ENCODE data around the gene BRIP1.
"Not testable (repeated sequence)": the region's sequence is repeated elsewhere in the genome, so short reads cannot be mapped to it uniquely, and the experiment has no call there.

BRIP1 gene

GRCh38 chr17:61863801-61864126, 436 bp upstream of the BRIP1 start:
- no peak for DNase-seq (ENCODE audit: low read depth in 2 of 2)

GRCh38 chr17:61862105-61862574, 1.2 kb downstream of the BRIP1 start:
- DNase-seq (ENCODE audit: low read depth in 2 of 2) = no peak

DNA sequence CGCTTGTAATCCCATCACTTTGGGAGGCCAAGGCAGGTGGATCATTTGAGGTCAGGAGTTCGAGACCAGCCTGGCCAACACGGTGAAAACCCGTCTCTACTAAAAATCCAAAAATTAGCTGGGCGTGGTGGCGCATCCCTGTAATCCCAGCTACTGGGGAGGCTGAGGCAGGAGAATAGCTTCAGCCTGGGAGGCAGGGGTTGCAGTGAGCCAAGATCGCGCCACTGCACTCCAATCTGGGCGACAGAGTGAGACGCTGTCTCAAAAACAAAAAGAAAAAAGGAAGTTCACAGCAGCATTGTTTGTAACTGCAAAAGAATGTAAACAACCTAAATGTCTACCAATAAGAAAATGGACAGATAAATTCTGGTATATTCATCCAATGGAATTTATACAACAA, 2.9 kb downstream of the BRIP1 start:
- DNase-seq (ENCODE audit: low read depth in 2 of 2) = not testable (repeated sequence)

DNA sequence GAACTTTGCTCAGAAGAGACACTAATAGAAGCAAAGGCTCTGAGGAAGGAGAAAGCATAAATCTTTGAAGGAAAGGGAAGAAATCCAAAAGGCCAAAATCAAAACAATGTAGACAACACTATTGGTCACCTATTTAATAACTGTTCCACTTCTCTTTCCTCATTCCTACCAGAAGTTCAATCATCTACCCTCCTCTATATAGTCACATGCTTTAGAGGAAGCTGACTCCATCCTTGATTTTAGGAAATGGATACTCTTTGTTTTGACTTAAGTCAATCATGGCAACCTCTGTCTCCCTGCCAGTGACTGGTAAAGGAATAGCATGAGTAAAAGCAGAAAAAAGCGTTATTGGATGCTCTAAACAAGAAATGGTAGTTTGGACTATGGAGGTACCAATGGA, 7.3 kb downstream of the BRIP1 start:
- DNase-seq (ENCODE audit: low read depth in 2 of 2) = no peak

GRCh38 chr17:61852857-61853256, 10.5 kb downstream of the BRIP1 start:
- DNase-seq (ENCODE audit: low read depth in 2 of 2) = no peak

DNA sequence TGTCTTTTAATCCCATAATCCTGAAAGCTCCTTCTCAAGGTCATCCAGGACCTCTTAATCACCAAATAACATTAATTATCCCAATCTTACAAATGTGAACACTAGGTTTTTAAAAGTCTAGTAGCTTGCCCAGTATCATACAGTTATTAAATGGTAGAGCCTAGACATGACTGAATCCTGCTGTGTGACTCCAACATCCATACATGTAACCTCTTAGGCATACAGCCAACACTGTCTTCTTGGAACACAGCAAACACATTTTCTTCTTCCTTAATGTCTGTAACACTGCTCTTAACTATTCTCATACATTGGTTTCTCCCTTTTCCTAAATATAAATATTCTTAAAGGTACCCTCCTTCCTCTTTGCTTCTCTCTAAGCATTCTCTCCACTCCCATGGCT, 13.7 kb downstream of the BRIP1 start:
- no peak for DNase-seq (ENCODE audit: low read depth in 2 of 2)

DNA sequence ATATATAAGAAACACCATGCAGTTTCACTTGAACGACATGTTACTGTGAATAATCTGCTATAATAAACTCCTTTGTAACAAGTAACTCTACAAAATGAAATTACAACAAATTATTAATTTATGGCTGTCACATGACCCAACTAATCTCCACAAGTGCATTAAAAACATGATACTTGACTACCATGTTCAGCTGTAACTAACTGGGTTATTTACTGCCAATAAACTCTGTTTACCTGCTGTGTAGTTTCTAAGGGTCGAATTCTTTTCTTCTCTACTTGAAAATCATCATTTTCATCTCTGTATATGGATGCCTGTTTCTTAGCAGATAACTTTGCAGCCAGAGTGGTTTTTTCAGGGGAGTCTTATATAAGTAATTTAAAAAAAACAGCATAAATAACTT, 14.4 kb downstream of the BRIP1 start:
- no peak for DNase-seq (ENCODE audit: low read depth in 2 of 2)

DNA sequence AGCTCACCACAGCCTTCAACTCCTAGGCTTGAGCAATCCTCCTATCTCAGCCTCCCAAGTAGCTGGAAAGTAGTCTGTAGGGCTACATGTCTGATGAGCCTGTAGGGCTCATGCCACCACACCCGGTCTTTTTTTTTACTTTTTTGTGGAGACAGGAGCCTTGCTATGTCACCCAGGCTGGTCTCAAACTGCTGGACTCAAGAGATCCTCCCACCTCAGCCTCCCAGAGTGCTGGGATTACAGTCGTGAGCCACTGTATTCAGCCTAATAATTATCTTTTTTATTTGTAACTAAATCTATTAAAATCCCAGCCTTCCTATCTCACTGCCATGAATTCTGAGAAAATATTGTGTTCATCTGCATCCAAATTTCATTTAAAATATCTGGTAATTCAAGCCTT, 15.1 kb downstream of the BRIP1 start:
- DNase-seq (ENCODE audit: low read depth in 2 of 2) = no peak

GRCh38 chr17:61847659-61848058, 15.7 kb downstream of the BRIP1 start:
- DNase-seq (ENCODE audit: low read depth in 2 of 2) = no peak

- DNase-seq (ENCODE audit: low read depth in 2 of 2) = no peak
These were observed 16.5 kb downstream of the BRIP1 start for GRCh38 chr17:61846761-61847375.

DNA sequence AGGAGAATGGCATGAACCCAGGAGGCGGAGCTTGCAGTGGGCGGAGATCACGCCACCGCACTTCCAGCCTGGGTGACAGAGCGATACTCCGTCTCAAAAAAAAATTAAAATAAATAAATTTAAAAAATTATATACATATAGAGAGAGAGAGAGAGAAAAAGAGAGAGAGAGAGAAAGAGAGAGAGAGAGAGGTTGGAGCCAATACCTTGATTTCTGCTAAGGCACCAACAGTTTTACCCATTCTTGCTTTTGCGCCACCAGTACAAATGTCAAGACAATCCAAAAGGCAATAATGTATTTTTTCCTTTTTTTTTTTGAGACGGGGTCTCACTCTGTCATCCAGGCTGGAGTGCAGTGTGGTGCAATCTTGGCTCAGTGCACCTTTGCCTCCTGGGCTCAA, 17.2 kb downstream of the BRIP1 start:
- no peak for DNase-seq (ENCODE audit: low read depth in 2 of 2)

- DNase-seq (ENCODE audit: low read depth in 2 of 2) = no peak
These were observed 19.9 kb downstream of the BRIP1 start for GRCh38 chr17:61843435-61843834.

GRCh38 chr17:61842899-61843298, 20.4 kb downstream of the BRIP1 start:
- no peak for DNase-seq (ENCODE audit: low read depth in 2 of 2)

- DNase-seq (ENCODE audit: low read depth in 2 of 2) = no peak
These were observed 24.0 kb downstream of the BRIP1 start for GRCh38 chr17:61839300-61839786.

GRCh38 chr17:61837175-61838051, 25.9 kb downstream of the BRIP1 start:
- DNase-seq (ENCODE audit: low read depth in 2 of 2) = peak; percentile 11 to 14

GRCh38 chr17:61836266-61837174, 26.8 kb downstream of the BRIP1 start:
- no peak for DNase-seq (ENCODE audit: low read depth in 2 of 2)

DNA sequence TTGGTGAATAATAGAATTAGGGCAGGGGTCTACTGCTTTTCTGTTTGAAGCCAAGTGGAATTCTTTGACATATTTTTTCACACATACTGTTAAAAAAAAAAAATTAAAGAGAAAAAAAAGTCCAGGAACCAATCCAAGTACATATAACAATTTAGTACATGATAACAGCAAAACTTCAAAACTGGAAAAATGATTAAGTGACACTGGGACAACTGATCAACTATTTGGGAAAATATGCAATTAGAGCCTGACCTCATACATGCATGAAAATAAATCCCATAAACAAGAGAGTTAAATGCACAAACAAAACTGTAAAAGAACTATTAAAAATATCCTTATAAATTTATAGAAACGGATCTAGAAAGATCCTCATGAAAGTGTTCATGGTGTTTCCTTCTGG, 27.7 kb downstream of the BRIP1 start:
- no peak for DNase-seq (ENCODE audit: low read depth in 2 of 2)

DNA sequence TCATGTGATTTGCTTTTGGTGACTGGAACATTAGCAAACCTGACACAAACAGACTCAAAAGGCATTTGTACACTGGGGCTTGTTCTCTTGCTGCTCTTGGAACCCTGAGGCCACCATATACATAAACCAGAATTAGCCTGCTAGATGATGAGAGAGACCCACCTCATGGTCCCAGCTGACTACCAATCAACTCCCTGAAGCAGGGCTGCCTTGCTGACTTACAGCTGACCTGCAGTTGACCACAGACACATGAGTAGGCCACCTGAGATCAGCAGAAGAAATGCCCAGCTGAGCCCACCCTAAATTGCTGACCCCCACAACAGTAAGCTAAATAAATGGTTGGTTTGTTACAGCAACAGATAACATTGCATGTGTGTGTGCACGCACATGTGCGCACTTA, 28.7 kb downstream of the BRIP1 start:
- no peak for DNase-seq (ENCODE audit: low read depth in 2 of 2)

- DNase-seq (ENCODE audit: low read depth in 2 of 2) = no peak
These were observed 29.7 kb downstream of the BRIP1 start for GRCh38 chr17:61833536-61834193.

DNA sequence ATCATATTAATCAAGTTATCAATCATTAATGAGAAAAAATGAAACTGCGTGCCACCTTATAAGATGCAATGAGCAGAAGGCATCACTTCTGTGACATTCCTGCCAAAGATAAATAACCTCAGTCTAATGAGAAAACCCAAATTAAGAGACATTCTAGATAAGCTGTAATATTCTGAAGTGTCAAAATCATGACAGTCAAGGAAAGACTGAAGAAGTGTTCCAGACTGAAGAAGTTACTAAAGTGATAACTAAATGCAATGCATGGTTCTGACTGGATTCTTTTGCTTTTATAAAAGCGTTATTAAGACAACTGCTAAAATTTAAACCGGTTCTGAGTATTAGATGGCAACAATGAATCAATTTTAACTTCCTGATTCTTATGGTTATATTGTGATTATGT, 30.9 kb downstream of the BRIP1 start:
- no peak for DNase-seq (ENCODE audit: low read depth in 2 of 2)

GRCh38 chr17:61831099-61831498, 32.2 kb downstream of the BRIP1 start:
- DNase-seq (ENCODE audit: low read depth in 2 of 2) = no peak

DNA sequence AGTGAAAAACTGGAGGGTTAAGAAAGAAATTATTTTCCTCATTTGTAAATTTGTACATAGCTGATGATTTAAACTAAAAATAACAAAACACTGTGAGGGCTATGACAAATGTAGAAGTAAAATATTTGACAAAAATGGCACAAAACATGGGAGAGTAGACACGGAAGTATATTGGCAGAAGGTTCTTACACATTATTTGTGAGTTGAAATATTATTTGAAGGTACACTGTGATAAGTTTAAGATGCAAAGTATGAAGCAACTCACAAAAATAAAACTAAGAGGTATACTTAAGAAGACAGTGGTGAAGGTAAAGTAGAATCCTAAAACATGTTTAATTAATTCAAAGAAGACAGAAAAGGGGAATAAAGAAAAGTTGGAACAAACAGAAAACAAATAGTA, 34.6 kb downstream of the BRIP1 start:
- no peak for DNase-seq (ENCODE audit: low read depth in 2 of 2)
